IMR-90 (cell line): ENCODE results near the gene FNBP1. TPM values are rescaled to one million over a fixed set of nuclear protein-coding genes. Genes with fewer than 3 reads are reported as not detected.

ENCODE experiments used
- ATAC-seq: fragments of 200-7000 bp; cut with Tn5 transposase; 2 replicates; pipeline ENCODE4 v1.9.1; 2020; ENCODE audit warnings: low read depth, mild to moderate bottlenecking, moderate library complexity
- BruUV-seq: library from RNA; stranded (reverse); fragments of 400-500 nt; replicated peaks from 2 replicates; lab custom pipeline; 2021; lab: Mats Ljungman, UMichigan
- CTCF ChIA-PET: fragments of 300-600 bp; formaldehyde crosslinking; extraction: SDS; loops from one replicate; lab custom pipeline; 2021; ENCODE audit warnings: antibody characterized with exemption; lab: Yijun Ruan, JAX
- POLR2A ChIA-PET: fragments of 300-600 bp; sonication (Branson Sonifier 250); formaldehyde crosslinking; loops from one replicate; lab custom pipeline; 2022; ENCODE audit warnings: antibody characterized with exemption; ENCODE audit not compliant: unreplicated experiment; lab: Charles Lee
- DNase-seq: peaks from one replicate; pipeline ENCODE4 v3.0.0; 2013
- H2AFZ ChIP-seq: replicated peaks from 2 replicates; pipeline ENCODE3; 2013; ENCODE audit warnings: low read length, mild to moderate bottlenecking; ENCODE audit not compliant: poor library complexity
- H2AK5ac ChIP-seq: 2 replicates; pipeline ENCODE4 v1.6.1; 2013; ENCODE audit warnings: low read depth, low read length, inconsistent platforms
- H2AK9ac ChIP-seq: replicated peaks from 2 replicates; pipeline ENCODE3; 2013; ENCODE audit warnings: mild to moderate bottlenecking, low read depth, low read length, moderate library complexity; ENCODE audit not compliant: poor library complexity
- H2BK120ac ChIP-seq: 2 replicates; pipeline ENCODE4 v1.6.1; 2013; ENCODE audit warnings: low read depth, low read length, inconsistent platforms
- H2BK15ac ChIP-seq: 3 replicates; pipeline ENCODE4 v1.6.1; 2013; ENCODE audit warnings: low read depth, low read length, inconsistent platforms
- H2BK20ac ChIP-seq: 2 replicates; pipeline ENCODE4 v1.6.1; 2013; ENCODE audit warnings: low read depth, mild to moderate bottlenecking, inconsistent platforms, low read length, moderate library complexity
- H2BK5ac ChIP-seq: 2 replicates; pipeline ENCODE4 v1.6.1; 2013; ENCODE audit warnings: mild to moderate bottlenecking, low read depth, low read length, inconsistent platforms; ENCODE audit not compliant: poor library complexity, severe bottlenecking
- H3K14ac ChIP-seq: replicated peaks from 2 replicates; pipeline ENCODE4 v1.6.1; 2013; ENCODE audit warnings: low read depth, low read length, inconsistent platforms
- H3K18ac ChIP-seq: 2 replicates; pipeline ENCODE4 v1.6.1; 2013; ENCODE audit warnings: low read depth, low read length, control low read depth
- H3K23ac ChIP-seq: 2 replicates; pipeline ENCODE4 v1.6.1; 2013; ENCODE audit warnings: low read depth, low read length, inconsistent platforms
- H3K27ac ChIP-seq: 2 replicates; pipeline ENCODE4 v1.5.1; 2013; ENCODE audit warnings: mild to moderate bottlenecking, control low read depth, low read length; ENCODE audit not compliant: insufficient read depth
- H3K27me3 ChIP-seq: 2 replicates; pipeline ENCODE4 v1.6.1; 2013; ENCODE audit warnings: low read length; ENCODE audit not compliant: control insufficient read depth, insufficient read depth
- H3K36me3 ChIP-seq: 2 replicates; pipeline ENCODE4 v1.6.1; 2013; ENCODE audit warnings: low read length, mixed read lengths; ENCODE audit not compliant: control insufficient read depth, insufficient read depth
- H3K4ac ChIP-seq: 2 replicates; pipeline ENCODE4 v1.6.1; 2013; ENCODE audit warnings: low read depth, low read length, inconsistent platforms
- H3K4me1 ChIP-seq: 2 replicates; pipeline ENCODE4 v1.6.1; 2013; ENCODE audit warnings: low read length, mixed read lengths; ENCODE audit not compliant: control insufficient read depth, insufficient read depth
- H3K4me2 ChIP-seq: 2 replicates; pipeline ENCODE4 v1.6.1; 2013; ENCODE audit warnings: low read depth, mild to moderate bottlenecking, control low read depth, low read length, moderate library complexity
- H3K4me3 ChIP-seq: 2 replicates; pipeline ENCODE4 v1.5.1; 2013; ENCODE audit warnings: low read depth, mild to moderate bottlenecking, control low read depth, low read length, moderate library complexity; ENCODE audit not compliant: insufficient read depth
- H3K56ac ChIP-seq: 2 replicates; pipeline ENCODE4 v1.6.1; 2013; ENCODE audit warnings: low read length, inconsistent platforms; ENCODE audit not compliant: insufficient read depth; ENCODE audit errors: extremely low read depth
- H3K79me1 ChIP-seq, 2 experiments: 2 replicates each; pipeline ENCODE4 v1.6.1; 2013; ENCODE audit warnings: low read length in 2 of 2, inconsistent platforms in 1 of 2, low read depth in 1 of 2
- H3K9ac ChIP-seq: 2 replicates; pipeline ENCODE4 v1.6.1; 2013; ENCODE audit warnings: low read depth, low read length, control low read depth
- H3K9me1 ChIP-seq: 2 replicates; pipeline ENCODE4 v1.6.1; 2013; ENCODE audit warnings: low read length, inconsistent platforms; ENCODE audit not compliant: insufficient read depth
- H3K9me3 ChIP-seq: 2 replicates; pipeline ENCODE4 v1.6.1; 2013; ENCODE audit warnings: low read length; ENCODE audit not compliant: control insufficient read depth, insufficient read depth
- H4K20me1 ChIP-seq: 2 replicates; pipeline ENCODE4 v1.6.1; 2013; ENCODE audit warnings: low read length, inconsistent platforms; ENCODE audit not compliant: insufficient read depth
- H4K5ac ChIP-seq: 2 replicates; pipeline ENCODE4 v1.6.1; 2013; ENCODE audit warnings: mild to moderate bottlenecking, low read depth, low read length, control low read depth
- H4K8ac ChIP-seq, 2 experiments: 2 replicates each; pipeline ENCODE4 v1.6.1; 2013; ENCODE audit warnings: low read depth in 2 of 2, low read length in 2 of 2, control low read depth in 1 of 2, inconsistent platforms in 1 of 2
- H4K91ac ChIP-seq: 2 replicates; pipeline ENCODE4 v1.6.1; 2013; ENCODE audit warnings: low read depth, low read length, inconsistent platforms; ENCODE audit not compliant: insufficient read depth
- BHLHE40 ChIP-seq: fragments of 150-350 bp; IDR thresholded peaks from 2 replicates; pipeline ENCODE4 v1.6.1; 2016; ENCODE audit warnings: mild to moderate bottlenecking, low read depth, low read length
- CEBPB ChIP-seq: IDR thresholded peaks from 2 replicates; pipeline ENCODE4 v1.6.1; 2012; ENCODE audit warnings: low read depth, low read length, improper control_type of control experiment
- CHD1 ChIP-seq: IDR thresholded peaks from 2 replicates; pipeline ENCODE4 v1.6.1; 2012; ENCODE audit warnings: low read depth, low read length, improper control_type of control experiment
- CTCF ChIP-seq: conservative IDR thresholded peaks from 2 replicates; pipeline ENCODE4 v1.5.1; 2012; ENCODE audit warnings: mild to moderate bottlenecking, low read depth, low read length, improper control_type of control experiment
- MAZ ChIP-seq: IDR thresholded peaks from 2 replicates; pipeline ENCODE4 v1.6.1; 2012; ENCODE audit warnings: low read depth, mild to moderate bottlenecking, low read length, improper control_type of control experiment, moderate library complexity, borderline replicate concordance
- MXI1 ChIP-seq: IDR thresholded peaks from 2 replicates; pipeline ENCODE4 v1.6.1; 2012; ENCODE audit warnings: low read depth, mild to moderate bottlenecking, low read length, moderate library complexity, borderline replicate concordance
- POLR2A ChIP-seq: IDR thresholded peaks from 2 replicates; pipeline ENCODE4 v1.6.1; 2012; ENCODE audit warnings: mild to moderate bottlenecking, low read depth, low read length
- RAD21 ChIP-seq: IDR thresholded peaks from 2 replicates; pipeline ENCODE4 v1.6.1; 2012; ENCODE audit warnings: low read length, improper control_type of control experiment
- RCOR1 ChIP-seq: IDR thresholded peaks from 2 replicates; pipeline ENCODE4 v1.6.1; 2012; ENCODE audit warnings: mild to moderate bottlenecking, low read length, improper control_type of control experiment; ENCODE audit not compliant: insufficient replicate concordance
- RFX5 ChIP-seq: IDR thresholded peaks from 2 replicates; pipeline ENCODE4 v1.8.0; 2012; ENCODE audit warnings: low read depth, mild to moderate bottlenecking, low read length, moderate library complexity
- SMC3 ChIP-seq: fragments of 150-350 bp; IDR thresholded peaks from 2 replicates; pipeline ENCODE4 v1.6.1; 2016; ENCODE audit warnings: low read depth, mild to moderate bottlenecking, antibody characterized with exemption, low read length, moderate library complexity
- WGBS, 2 experiments: methylation state at CpG; one replicate each; pipeline versions ENCODE4 v1.1.5 to v1.1.7; 2013; ENCODE audit warnings: missing lambda C conversion rate in 2 of 2; ENCODE audit not compliant: insufficient read length in 1 of 2; ENCODE audit errors: extremely low coverage in 2 of 2; 5-methylcytosine and 5-hydroxymethylcytosine counted together
- dilution Hi-C: fragments of 300-500 bp; cut with HindIII; formaldehyde crosslinking; loops from one replicate; pipeline ENCODE4 v1.14.3; 2018; ENCODE audit warnings: low sequenced_read_pairs; ENCODE audit not compliant: unreplicated experiment
- in situ Hi-C: fragments of 300-500 bp; cut with MboI; formaldehyde crosslinking; loops from 3 replicates; pipeline ENCODE4 v1.14.3; 2019; ENCODE audit warnings: low sequenced_read_pairs, inconsistent platforms, mixed read lengths
- intact Hi-C: fragments of 100-400 bp; cut with micrococcal nuclease; formaldehyde crosslinking; loops from 2 replicates; pipeline ENCODE4 v1.10.0; 2022
- polyA plus RNA-seq, 3 experiments: library from polyadenylated mRNA; depleted of rRNA; stranded (reverse); fragments of >200 nt; gene quantifications; 2 replicates each; pipeline ENCODE4 v1.2.3, GENCODE V29; 2012; ENCODE audit warnings: low replicate concordance in 1 of 3
- total RNA-seq: library from RNA; depleted of rRNA; stranded (reverse); fragments of >200 nt; gene quantifications from 2 replicates; pipeline ENCODE4 v1.2.3, GENCODE V29; 2012
- TF ChIP-seq, protein P1 (sequence below): fragments of 150-350 bp; IDR thresholded peaks from 2 replicates; pipeline ENCODE4 v1.6.1; 2016; ENCODE audit warnings: low read depth, mild to moderate bottlenecking, low read length, moderate library complexity, borderline replicate concordance

FNBP1 gene
- total and polyA plus RNA-seq, 2 of the 4 experiments (the other 2 are of a cell fraction), result 10.3 to 15.4 TPM

GRCh38 chr9:129958796-129959195 is 84.2 kb downstream of the FNBP1 start:
- H3K36me3 ChIP-seq, result peaks cover 11% of the 10 kb centered on the region
- H2AK9ac ChIP-seq, result no peak overlapping the region
- DNase-seq (no peak), ATAC-seq (no peak)
- no peaks in the 10 kb centered on the region for H3K27me3 ChIP-seq
- no TSS peak for BruUV-seq
- H4K91ac ChIP-seq, result no peak overlapping the region
- dilution Hi-C loops, result no loop called here
- no CpG with 5 or more reads among the region's 1 CpG for WGBS, 2 experiments
- in situ Hi-C loops, result no loop called here
- CTCF ChIA-PET, result interaction anchor here (0.8 kb wide), 1 partner anchor 21 kb away, joined by 3 read pairs; no protein-coding TSS in a partner anchor
- H3K4ac ChIP-seq, result no peak overlapping the region
- H2BK20ac ChIP-seq, result no peak overlapping the region
- H3K9me3 ChIP-seq, result no peaks in the 10 kb centered on the region
- H3K4me1 ChIP-seq, result peaks cover 9% of the 10 kb centered on the region
- H3K9ac ChIP-seq, result no peak overlapping the region
- H2BK15ac ChIP-seq, result no peak overlapping the region
- no peak overlapping the region for H4K5ac ChIP-seq
- no peak overlapping the region for H2AFZ ChIP-seq
- H3K23ac ChIP-seq, result no peak overlapping the region
- H3K56ac ChIP-seq, result no peak overlapping the region
- no peak overlapping the region for H3K18ac ChIP-seq
- no peak overlapping the region for H3K27ac ChIP-seq
- intact Hi-C loops, result no loop called here
- TF ChIP-seq MXI1, result no peak
- TF ChIP-seq, protein P1, sequence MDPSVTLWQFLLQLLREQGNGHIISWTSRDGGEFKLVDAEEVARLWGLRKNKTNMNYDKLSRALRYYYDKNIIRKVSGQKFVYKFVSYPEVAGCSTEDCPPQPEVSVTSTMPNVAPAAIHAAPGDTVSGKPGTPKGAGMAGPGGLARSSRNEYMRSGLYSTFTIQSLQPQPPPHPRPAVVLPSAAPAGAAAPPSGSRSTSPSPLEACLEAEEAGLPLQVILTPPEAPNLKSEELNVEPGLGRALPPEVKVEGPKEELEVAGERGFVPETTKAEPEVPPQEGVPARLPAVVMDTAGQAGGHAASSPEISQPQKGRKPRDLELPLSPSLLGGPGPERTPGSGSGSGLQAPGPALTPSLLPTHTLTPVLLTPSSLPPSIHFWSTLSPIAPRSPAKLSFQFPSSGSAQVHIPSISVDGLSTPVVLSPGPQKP, result no peak
- TF ChIP-seq RAD21, result no peak
- TF ChIP-seq BHLHE40, result no peak
- TF ChIP-seq CHD1, result no peak
- TF ChIP-seq CTCF, result no peak
- no peak for TF ChIP-seq RFX5
- no peak for TF ChIP-seq SMC3
- TF ChIP-seq POLR2A, result no peak
- TF ChIP-seq RCOR1, result no peak
- no peak for TF ChIP-seq MAZ
- no peak for TF ChIP-seq CEBPB
- peaks cover 5% of the 10 kb centered on the region; the same call in 1 of the 2 replicates for H3K9me1 ChIP-seq
- H2AK5ac ChIP-seq, result no peak overlapping the region
- H4K20me1 ChIP-seq, result no peaks in the 10 kb centered on the region
- no peak overlapping the region for H3K4me2 ChIP-seq
- no peak overlapping the region for H3K14ac ChIP-seq
- H3K79me1 ChIP-seq, result peaks cover 4 to 8% of the 10 kb centered on the region in 2 experiments; a peak in 2 of 4 replicates
- H3K4me3 ChIP-seq, result no peak overlapping the region
- H2BK5ac ChIP-seq, result no peak overlapping the region
- POLR2A ChIA-PET, result no interaction called here
- no peak overlapping the region for H4K8ac ChIP-seq
- H2BK120ac ChIP-seq, result no peak overlapping the region
